GM23338 (cell line): ENCODE data around the gene MEMO1. TPM values are rescaled to one million over a fixed set of nuclear protein-coding genes. Genes with fewer than 3 reads are reported as not detected.

Source experiments
- ATAC-seq: fragments of 200-7000 bp; cut with Tn5 transposase; 3 replicates; pipeline ENCODE4 v1.9.1; 2020
- DNase-seq: peaks from one replicate; pipeline ENCODE4 v3.0.0-alpha.2; 2015; ENCODE audit warnings: low spot score
- H2AFZ ChIP-seq: fragments of 200-600 bp; sonication (generic); 2 replicates; pipeline ENCODE4 v1.8.0; 2016; ENCODE audit warnings: antibody characterized with exemption, mild to moderate bottlenecking, moderate library complexity
- H3F3A ChIP-seq: fragments of 200-600 bp; sonication (generic); replicated peaks from 2 replicates; pipeline ENCODE4 v1.8.0; 2017; ENCODE audit warnings: antibody characterized with exemption, mixed run types, low read depth
- H3K27ac ChIP-seq: fragments of 200-600 bp; sonication (generic); 2 replicates; pipeline ENCODE4 v1.6.1; 2016; ENCODE audit warnings: low read depth
- H3K27me3 ChIP-seq: fragments of 200-600 bp; sonication (generic); 2 replicates; pipeline ENCODE4 v1.8.0; 2016; ENCODE audit warnings: mild to moderate bottlenecking, mixed run types, moderate library complexity; ENCODE audit not compliant: insufficient read depth
- H3K36me3 ChIP-seq: fragments of 200-600 bp; sonication (generic); 2 replicates; pipeline ENCODE4 v1.8.0; 2016; ENCODE audit warnings: mild to moderate bottlenecking; ENCODE audit not compliant: insufficient read depth
- H3K4me1 ChIP-seq: fragments of 200-600 bp; sonication (generic); 2 replicates; pipeline ENCODE4 v1.8.0; 2016; ENCODE audit warnings: mild to moderate bottlenecking, moderate library complexity; ENCODE audit not compliant: insufficient read depth
- H3K4me2 ChIP-seq: fragments of 200-600 bp; sonication (generic); 2 replicates; pipeline ENCODE4 v1.7.1; 2017; ENCODE audit warnings: mixed run types
- H3K4me3 ChIP-seq: fragments of 200-600 bp; sonication (generic); 2 replicates; pipeline ENCODE4 v1.6.1; 2016; ENCODE audit warnings: mixed run types
- H3K79me2 ChIP-seq: fragments of 200-600 bp; sonication (generic); replicated peaks from 2 replicates; pipeline ENCODE4 v1.8.0; 2017; ENCODE audit warnings: mild to moderate bottlenecking; ENCODE audit not compliant: insufficient read depth
- H3K9me2 ChIP-seq: fragments of 200-600 bp; sonication (generic); 2 replicates; pipeline ENCODE4 v1.8.0; 2017; ENCODE audit not compliant: insufficient read depth
- H4K20me1 ChIP-seq: fragments of 200-600 bp; sonication (generic); replicated peaks from 2 replicates; pipeline ENCODE4 v1.8.0; 2017; ENCODE audit warnings: mild to moderate bottlenecking; ENCODE audit not compliant: insufficient read depth
- H3K27ac Mint-ChIP-seq: 2 replicates; pipeline ENCODE4 v1.8.0; 2020; ENCODE audit warnings: inconsistent platforms, mild to moderate bottlenecking, moderate library complexity, mixed read lengths
- H3K27me3 Mint-ChIP-seq: 3 replicates; pipeline ENCODE4 v1.8.0; 2022; ENCODE audit warnings: low read depth, mild to moderate bottlenecking, moderate library complexity, mixed read lengths, inconsistent platforms; ENCODE audit not compliant: insufficient read depth, poor library complexity
- H3K36me3 Mint-ChIP-seq: 3 replicates; pipeline ENCODE4 v1.8.0; 2021; ENCODE audit warnings: low read depth, mild to moderate bottlenecking, inconsistent platforms, moderate library complexity, mixed read lengths
- H3K4me1 Mint-ChIP-seq: 3 replicates; pipeline ENCODE4 v1.8.0; 2020; ENCODE audit warnings: mild to moderate bottlenecking, inconsistent platforms, mixed read lengths
- H3K4me3 Mint-ChIP-seq: 3 replicates; pipeline ENCODE4 v1.8.0; 2021; ENCODE audit warnings: moderate library complexity, mild to moderate bottlenecking, inconsistent platforms, mixed read lengths
- H3K9me3 Mint-ChIP-seq: 3 replicates; pipeline ENCODE4 v1.8.0; 2020; ENCODE audit warnings: moderate library complexity, mild to moderate bottlenecking, inconsistent platforms, mixed read lengths
- CREB1 ChIP-seq: fragments of 250-450 bp; sonication (Bioruptor Pico); IDR thresholded peaks from 2 replicates; pipeline ENCODE4 v1.5.0; 2020; ENCODE audit warnings: low read depth, mild to moderate bottlenecking, moderate library complexity
- CTCF ChIP-seq, 2 experiments: fragments of 200-600 bp in 1 of 2; sonication (generic) in 1 of 2; conservative IDR thresholded peaks; 2 replicates each; pipeline versions ENCODE4 v1.5.1 to v1.6.1; 2016 to 2017; ENCODE audit warnings: antibody characterized with exemption in 2 of 2, low read depth in 2 of 2, mild to moderate bottlenecking in 2 of 2, moderate library complexity in 1 of 2
- ETS1 ChIP-seq: IDR thresholded peaks from 2 replicates; pipeline ENCODE4 v1.6.1; 2016; ENCODE audit warnings: antibody characterized with exemption
- EZH2phosphoT487 ChIP-seq: fragments of 200-600 bp; sonication (generic); IDR thresholded peaks from one replicate; pipeline ENCODE4 v1.8.1; 2018; ENCODE audit warnings: antibody characterized with exemption; ENCODE audit not compliant: unreplicated experiment
- POLR2AphosphoS5 ChIP-seq: IDR thresholded peaks from 2 replicates; pipeline ENCODE4 v1.6.1; 2016; ENCODE audit warnings: antibody characterized with exemption, low read depth
- ZNF114 ChIP-seq: fragments of 250-450 bp; sonication (Bioruptor Pico); IDR thresholded peaks from 2 replicates; pipeline ENCODE4 v1.5.0; 2020; ENCODE audit warnings: mild to moderate bottlenecking, moderate library complexity
- ZNF331 ChIP-seq: fragments of 250-450 bp; sonication (Bioruptor Pico); IDR thresholded peaks from 2 replicates; pipeline ENCODE4 v1.5.0; 2020; ENCODE audit warnings: low read depth, mild to moderate bottlenecking, moderate library complexity
- polyA plus RNA-seq: library from polyadenylated mRNA; unstranded; fragments of >200 nt; fragmentation: Nextera tagmentation; extraction: Ambion mirVana; gene quantifications from 2 replicates; pipeline ENCODE4 v1.2.1, GENCODE V29; 2016
- total RNA-seq: library from RNA; depleted of rRNA; stranded (reverse); fragments of >200 nt; shearing (Covaris generic); gene quantifications from 2 replicates; pipeline ENCODE4 v1.2.3, GENCODE V29; 2014
- TF ChIP-seq, protein P1 (sequence below): fragments of 250-450 bp; sonication (Bioruptor Pico); IDR thresholded peaks from 2 replicates; pipeline ENCODE4 v1.5.0; 2020; ENCODE audit warnings: mild to moderate bottlenecking, moderate library complexity
- TF ChIP-seq, protein P2 (sequence below): IDR thresholded peaks from one replicate; pipeline ENCODE4 v1.6.1; 2018; ENCODE audit warnings: antibody characterized with exemption; ENCODE audit not compliant: unreplicated experiment

The MEMO1 gene
- total and polyA plus RNA-seq, 2 experiments from 2014 or later, result 39.1 to 67.0 TPM

DNA sequence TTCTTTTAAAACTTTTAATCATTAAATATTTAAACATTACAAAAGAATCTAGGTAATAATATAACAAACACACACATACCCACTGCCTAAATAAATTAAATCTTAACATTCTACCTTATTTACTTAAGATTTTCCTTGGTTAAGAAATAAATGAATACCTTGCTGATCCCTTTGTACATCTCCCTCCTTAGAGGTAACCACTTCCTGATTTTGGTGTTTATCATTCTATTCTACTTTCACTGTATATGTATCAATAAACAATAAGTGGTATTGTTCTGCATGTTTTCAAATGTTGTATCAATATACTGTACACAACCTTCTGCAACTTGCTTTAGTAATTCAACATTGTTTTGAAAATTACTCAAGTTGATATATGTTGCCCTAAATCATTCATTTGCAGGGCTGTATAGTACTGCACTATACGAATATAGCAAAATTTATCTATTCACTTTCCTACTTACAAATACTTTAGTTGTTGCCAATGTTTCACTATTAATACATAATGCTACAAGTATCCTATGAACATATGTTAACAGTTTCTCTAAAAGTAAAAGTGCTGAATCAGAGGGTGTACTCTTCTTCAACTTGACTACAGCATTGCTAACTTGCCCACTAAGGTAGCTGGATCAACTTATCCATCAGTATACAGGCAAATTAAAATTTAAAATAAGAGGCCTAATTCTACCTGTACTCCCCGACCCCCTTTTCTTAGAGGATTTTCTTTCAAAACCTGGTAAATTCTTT lies 65.8 kb downstream of the MEMO1 start:
- Histone ChIP-seq H3K27ac (no peak overlapping the region), H3K79me2 (peaks cover 61% of the 10 kb centered on the region), H2AFZ (no peak overlapping the region), H3K4me3 (no peak overlapping the region), H3K4me1 (peaks cover 11% of the 10 kb centered on the region), H3K9me2 (no peaks in the 10 kb centered on the region), H3K4me2 (no peak overlapping the region), H3K36me3 (no peaks in the 10 kb centered on the region), H4K20me1 (peaks cover 8% of the 10 kb centered on the region; the same call in 1 of the 2 replicates), H3K27me3 (no peaks in the 10 kb centered on the region), H3F3A (no peaks in the 10 kb centered on the region)
- H3K27ac Mint-ChIP-seq, result no peak overlapping the region
- peaks cover 25% of the 10 kb centered on the region; the same call in 2 of the 3 replicates for H3K4me1 Mint-ChIP-seq
- H3K27me3 Mint-ChIP-seq, result peaks cover 2% of the 10 kb centered on the region
- TF ChIP-seq ZNF331 (CRISPR knock-in tag) (no peak), POLR2AphosphoS5 (no peak), CTCF (conservative IDR thresholded peaks at IDR 0.05; ENCODE audit: low read depth in 2 of 2) (no peak), CREB1 (no peak), ZNF114 (no peak), ETS1 (no peak), EZH2phosphoT487 (no peak)
- TF ChIP-seq, protein P1, sequence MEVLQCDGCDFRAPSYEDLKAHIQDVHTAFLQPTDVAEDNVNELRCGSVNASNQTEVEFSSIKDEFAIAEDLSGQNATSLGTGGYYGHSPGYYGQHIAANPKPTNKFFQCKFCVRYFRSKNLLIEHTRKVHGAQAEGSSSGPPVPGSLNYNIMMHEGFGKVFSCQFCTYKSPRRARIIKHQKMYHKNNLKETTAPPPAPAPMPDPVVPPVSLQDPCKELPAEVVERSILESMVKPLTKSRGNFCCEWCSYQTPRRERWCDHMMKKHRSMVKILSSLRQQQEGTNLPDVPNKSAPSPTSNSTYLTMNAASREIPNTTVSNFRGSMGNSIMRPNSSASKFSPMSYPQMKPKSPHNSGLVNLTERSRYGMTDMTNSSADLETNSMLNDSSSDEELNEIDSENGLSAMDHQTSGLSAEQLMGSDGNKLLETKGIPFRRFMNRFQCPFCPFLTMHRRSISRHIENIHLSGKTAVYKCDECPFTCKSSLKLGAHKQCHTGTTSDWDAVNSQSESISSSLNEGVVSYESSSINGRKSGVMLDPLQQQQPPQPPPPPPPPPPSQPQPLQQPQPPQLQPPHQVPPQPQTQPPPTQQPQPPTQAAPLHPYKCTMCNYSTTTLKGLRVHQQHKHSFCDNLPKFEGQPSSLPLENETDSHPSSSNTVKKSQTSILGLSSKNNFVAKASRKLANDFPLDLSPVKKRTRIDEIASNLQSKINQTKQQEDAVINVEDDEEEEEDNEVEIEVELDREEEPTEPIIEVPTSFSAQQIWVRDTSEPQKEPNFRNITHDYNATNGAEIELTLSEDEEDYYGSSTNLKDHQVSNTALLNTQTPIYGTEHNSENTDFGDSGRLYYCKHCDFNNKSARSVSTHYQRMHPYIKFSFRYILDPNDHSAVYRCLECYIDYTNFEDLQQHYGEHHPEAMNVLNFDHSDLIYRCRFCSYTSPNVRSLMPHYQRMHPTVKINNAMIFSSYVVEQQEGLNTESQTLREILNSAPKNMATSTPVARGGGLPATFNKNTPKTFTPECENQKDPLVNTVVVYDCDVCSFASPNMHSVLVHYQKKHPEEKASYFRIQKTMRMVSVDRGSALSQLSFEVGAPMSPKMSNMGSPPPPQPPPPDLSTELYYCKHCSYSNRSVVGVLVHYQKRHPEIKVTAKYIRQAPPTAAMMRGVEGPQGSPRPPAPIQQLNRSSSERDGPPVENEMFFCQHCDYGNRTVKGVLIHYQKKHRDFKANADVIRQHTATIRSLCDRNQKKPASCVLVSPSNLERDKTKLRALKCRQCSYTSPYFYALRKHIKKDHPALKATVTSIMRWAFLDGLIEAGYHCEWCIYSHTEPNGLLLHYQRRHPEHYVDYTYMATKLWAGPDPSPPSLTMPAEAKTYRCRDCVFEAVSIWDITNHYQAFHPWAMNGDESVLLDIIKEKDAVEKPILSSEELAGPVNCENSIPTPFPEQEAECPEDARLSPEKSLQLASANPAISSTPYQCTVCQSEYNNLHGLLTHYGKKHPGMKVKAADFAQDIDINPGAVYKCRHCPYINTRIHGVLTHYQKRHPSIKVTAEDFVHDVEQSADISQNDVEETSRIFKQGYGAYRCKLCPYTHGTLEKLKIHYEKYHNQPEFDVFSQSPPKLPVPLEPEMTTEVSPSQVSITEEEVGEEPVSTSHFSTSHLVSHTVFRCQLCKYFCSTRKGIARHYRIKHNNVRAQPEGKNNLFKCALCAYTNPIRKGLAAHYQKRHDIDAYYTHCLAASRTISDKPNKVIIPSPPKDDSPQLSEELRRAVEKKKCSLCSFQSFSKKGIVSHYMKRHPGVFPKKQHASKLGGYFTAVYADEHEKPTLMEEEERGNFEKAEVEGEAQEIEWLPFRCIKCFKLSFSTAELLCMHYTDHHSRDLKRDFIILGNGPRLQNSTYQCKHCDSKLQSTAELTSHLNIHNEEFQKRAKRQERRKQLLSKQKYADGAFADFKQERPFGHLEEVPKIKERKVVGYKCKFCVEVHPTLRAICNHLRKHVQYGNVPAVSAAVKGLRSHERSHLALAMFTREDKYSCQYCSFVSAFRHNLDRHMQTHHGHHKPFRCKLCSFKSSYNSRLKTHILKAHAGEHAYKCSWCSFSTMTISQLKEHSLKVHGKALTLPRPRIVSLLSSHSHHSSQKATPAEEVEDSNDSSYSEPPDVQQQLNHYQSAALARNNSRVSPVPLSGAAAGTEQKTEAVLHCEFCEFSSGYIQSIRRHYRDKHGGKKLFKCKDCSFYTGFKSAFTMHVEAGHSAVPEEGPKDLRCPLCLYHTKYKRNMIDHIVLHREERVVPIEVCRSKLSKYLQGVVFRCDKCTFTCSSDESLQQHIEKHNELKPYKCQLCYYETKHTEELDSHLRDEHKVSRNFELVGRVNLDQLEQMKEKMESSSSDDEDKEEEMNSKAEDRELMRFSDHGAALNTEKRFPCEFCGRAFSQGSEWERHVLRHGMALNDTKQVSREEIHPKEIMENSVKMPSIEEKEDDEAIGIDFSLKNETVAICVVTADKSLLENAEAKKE (CRISPR knock-in tag), result no peak
- TF ChIP-seq, protein P2, sequence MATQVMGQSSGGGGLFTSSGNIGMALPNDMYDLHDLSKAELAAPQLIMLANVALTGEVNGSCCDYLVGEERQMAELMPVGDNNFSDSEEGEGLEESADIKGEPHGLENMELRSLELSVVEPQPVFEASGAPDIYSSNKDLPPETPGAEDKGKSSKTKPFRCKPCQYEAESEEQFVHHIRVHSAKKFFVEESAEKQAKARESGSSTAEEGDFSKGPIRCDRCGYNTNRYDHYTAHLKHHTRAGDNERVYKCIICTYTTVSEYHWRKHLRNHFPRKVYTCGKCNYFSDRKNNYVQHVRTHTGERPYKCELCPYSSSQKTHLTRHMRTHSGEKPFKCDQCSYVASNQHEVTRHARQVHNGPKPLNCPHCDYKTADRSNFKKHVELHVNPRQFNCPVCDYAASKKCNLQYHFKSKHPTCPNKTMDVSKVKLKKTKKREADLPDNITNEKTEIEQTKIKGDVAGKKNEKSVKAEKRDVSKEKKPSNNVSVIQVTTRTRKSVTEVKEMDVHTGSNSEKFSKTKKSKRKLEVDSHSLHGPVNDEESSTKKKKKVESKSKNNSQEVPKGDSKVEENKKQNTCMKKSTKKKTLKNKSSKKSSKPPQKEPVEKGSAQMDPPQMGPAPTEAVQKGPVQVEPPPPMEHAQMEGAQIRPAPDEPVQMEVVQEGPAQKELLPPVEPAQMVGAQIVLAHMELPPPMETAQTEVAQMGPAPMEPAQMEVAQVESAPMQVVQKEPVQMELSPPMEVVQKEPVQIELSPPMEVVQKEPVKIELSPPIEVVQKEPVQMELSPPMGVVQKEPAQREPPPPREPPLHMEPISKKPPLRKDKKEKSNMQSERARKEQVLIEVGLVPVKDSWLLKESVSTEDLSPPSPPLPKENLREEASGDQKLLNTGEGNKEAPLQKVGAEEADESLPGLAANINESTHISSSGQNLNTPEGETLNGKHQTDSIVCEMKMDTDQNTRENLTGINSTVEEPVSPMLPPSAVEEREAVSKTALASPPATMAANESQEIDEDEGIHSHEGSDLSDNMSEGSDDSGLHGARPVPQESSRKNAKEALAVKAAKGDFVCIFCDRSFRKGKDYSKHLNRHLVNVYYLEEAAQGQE, result no peak
- no peak for ATAC-seq
- H3K4me3 Mint-ChIP-seq, result no peak overlapping the region
- no peak for DNase-seq
- H3K9me3 Mint-ChIP-seq, result no peaks in the 10 kb centered on the region
- peaks cover 9% of the 10 kb centered on the region; the same call in 2 of the 3 replicates for H3K36me3 Mint-ChIP-seq
